ENCODE data around the gene FBXO41.
A peak's percentile ranks its signal among the peaks of the same experiment; 100 is the strongest.

The FBXO41 gene

DNA sequence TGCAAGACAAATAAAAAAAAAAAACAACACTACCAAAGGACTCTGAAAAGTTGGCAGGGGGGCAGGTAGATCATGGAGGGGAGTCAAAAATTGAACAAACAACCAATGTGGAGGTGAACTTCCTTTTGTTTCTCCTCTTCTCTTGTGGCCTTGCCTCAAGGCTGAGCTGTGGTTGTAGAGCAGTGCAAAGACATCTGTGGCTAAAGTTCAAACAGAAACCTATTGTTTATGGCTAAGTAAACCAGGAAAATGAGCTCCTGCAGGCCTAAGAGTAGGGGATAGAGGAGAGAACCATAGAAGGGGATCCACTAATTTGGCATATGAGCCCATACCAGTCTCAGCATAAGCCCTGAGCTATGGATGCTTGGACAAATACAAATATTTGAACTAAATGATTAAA is 49.3 kb upstream of the FBXO41 start:
- no peaks in the 10 kb centered on the region for H3K4me1 ChIP-seq (ENCODE audit: control insufficient read depth, insufficient read depth, low read length)
- ChIA-PET CTCF (interaction anchor here (0.6 to 0.7 kb wide), 2 partner anchors 314 to 1358 kb away, joined by 3 to 4 read pairs; no protein-coding TSS in a partner anchor), POLR2A (no interaction called here)
- TF ChIP-seq ZNF76 (tag by site-specific recombination; IDR thresholded peaks at IDR 0.05; ENCODE audit: borderline replicate concordance, low read depth): no peak
- TF ChIP-seq MZF1 (tag by site-specific recombination; IDR thresholded peaks at IDR 0.05; ENCODE audit: borderline replicate concordance): no peak
- TF ChIP-seq ZNF175 (tag by site-specific recombination; IDR thresholded peaks at IDR 0.05): no peak
- TF ChIP-seq ZNF707 (tag by site-specific recombination; IDR thresholded peaks at IDR 0.05): no peak
- TF ChIP-seq, protein P1, sequence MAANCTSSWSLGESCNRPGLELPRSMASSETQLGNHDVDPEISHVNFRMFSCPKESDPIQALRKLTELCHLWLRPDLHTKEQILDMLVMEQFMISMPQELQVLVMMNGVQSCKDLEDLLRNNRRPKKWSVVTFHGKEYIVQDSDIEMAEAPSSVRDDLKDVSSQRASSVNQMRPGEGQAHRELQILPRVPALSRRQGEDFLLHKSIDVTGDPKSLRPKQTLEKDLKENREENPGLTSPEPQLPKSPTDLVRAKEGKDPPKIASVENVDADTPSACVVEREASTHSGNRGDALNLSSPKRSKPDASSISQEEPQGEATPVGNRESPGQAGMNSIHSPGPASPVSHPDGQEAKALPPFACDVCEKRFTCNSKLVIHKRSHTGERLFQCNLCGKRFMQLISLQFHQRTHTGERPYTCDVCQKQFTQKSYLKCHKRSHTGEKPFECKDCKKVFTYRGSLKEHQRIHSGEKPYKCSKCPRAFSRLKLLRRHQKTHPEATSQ (tag by site-specific recombination; IDR thresholded peaks at IDR 0.05): no peak
- TF ChIP-seq SCRT2 (tag by site-specific recombination; IDR thresholded peaks at IDR 0.05): no peak
- no peak for TF ChIP-seq ZSCAN4 (tag by site-specific recombination; IDR thresholded peaks at IDR 0.05)
- TF ChIP-seq WT1 (tag by site-specific recombination; IDR thresholded peaks at IDR 0.05): no peak
- TF ChIP-seq ZNF423 (tag by site-specific recombination; IDR thresholded peaks at IDR 0.05): no peak
- H3K36me3 ChIP-seq (ENCODE audit: control insufficient read depth in 2 of 2, insufficient read depth in 1 of 2, low read length in 2 of 2): no peaks in the 10 kb centered on the region
- H3K9me3 ChIP-seq (ENCODE audit: control insufficient read depth, insufficient read depth, low read depth, low read length): no peaks in the 10 kb centered on the region
- no peak overlapping the region for H3K27ac ChIP-seq (ENCODE audit: extremely low read depth, low read depth, low read length)
- no peak overlapping the region for H3K4me3 ChIP-seq (ENCODE audit: low read depth, low read length)

GRCh38 chr2:73324126-73324725 is 39.9 kb upstream of the FBXO41 start:
- CTCF ChIA-PET: interaction anchor here (0.7 to 1.0 kb wide), 2 partner anchors 33 to 40 kb away, joined by 3 read pairs; no protein-coding TSS in a partner anchor
- no peaks in the 10 kb centered on the region for H3K36me3 ChIP-seq (ENCODE audit: control insufficient read depth in 2 of 2, insufficient read depth in 1 of 2, low read length in 2 of 2)
- H3K4me3 ChIP-seq (ENCODE audit: low read depth, low read length): no peak overlapping the region
- no peaks in the 10 kb centered on the region for H3K4me1 ChIP-seq (ENCODE audit: control insufficient read depth, insufficient read depth, low read length)
- POLR2A ChIA-PET: no interaction called here
- H3K27ac ChIP-seq (ENCODE audit: extremely low read depth, low read depth, low read length): no peak overlapping the region
- no peaks in the 10 kb centered on the region for H3K9me3 ChIP-seq (ENCODE audit: control insufficient read depth, insufficient read depth, low read depth, low read length)
- TF ChIP-seq, protein P2, sequence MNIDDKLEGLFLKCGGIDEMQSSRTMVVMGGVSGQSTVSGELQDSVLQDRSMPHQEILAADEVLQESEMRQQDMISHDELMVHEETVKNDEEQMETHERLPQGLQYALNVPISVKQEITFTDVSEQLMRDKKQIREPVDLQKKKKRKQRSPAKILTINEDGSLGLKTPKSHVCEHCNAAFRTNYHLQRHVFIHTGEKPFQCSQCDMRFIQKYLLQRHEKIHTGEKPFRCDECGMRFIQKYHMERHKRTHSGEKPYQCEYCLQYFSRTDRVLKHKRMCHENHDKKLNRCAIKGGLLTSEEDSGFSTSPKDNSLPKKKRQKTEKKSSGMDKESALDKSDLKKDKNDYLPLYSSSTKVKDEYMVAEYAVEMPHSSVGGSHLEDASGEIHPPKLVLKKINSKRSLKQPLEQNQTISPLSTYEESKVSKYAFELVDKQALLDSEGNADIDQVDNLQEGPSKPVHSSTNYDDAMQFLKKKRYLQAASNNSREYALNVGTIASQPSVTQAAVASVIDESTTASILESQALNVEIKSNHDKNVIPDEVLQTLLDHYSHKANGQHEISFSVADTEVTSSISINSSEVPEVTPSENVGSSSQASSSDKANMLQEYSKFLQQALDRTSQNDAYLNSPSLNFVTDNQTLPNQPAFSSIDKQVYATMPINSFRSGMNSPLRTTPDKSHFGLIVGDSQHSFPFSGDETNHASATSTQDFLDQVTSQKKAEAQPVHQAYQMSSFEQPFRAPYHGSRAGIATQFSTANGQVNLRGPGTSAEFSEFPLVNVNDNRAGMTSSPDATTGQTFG (tag by site-specific recombination; IDR thresholded peaks at IDR 0.05; ENCODE audit: borderline replicate concordance): no peak
- TF ChIP-seq HOXC10 (CRISPR knock-in tag; IDR thresholded peaks at IDR 0.05): no peak
- no peak for TF ChIP-seq ZNF670 (tag by site-specific recombination; IDR thresholded peaks at IDR 0.05; ENCODE audit: low read depth)

GRCh38 chr2:73323551-73323950 is 39.3 kb upstream of the FBXO41 start:
- no peaks in the 10 kb centered on the region for H3K4me1 ChIP-seq (ENCODE audit: control insufficient read depth, insufficient read depth, low read length)
- H3K36me3 ChIP-seq (ENCODE audit: control insufficient read depth in 2 of 2, insufficient read depth in 1 of 2, low read length in 2 of 2): no peaks in the 10 kb centered on the region
- no peak overlapping the region for H3K27ac ChIP-seq (ENCODE audit: extremely low read depth, low read depth, low read length)
- 0 out of 2 replicates have a peak, but pooled peaks have one; percentile 15 for TF ChIP-seq ZSCAN16 (tag by site-specific recombination; IDR thresholded peaks at IDR 0.05)
- TF ChIP-seq ZNF843 (tag by site-specific recombination; IDR thresholded peaks at IDR 0.05): no peak
- TF ChIP-seq GLIS2 (tag by site-specific recombination; IDR thresholded peaks at IDR 0.05): no peak
- no peak overlapping the region for H3K4me3 ChIP-seq (ENCODE audit: low read depth, low read length)
- POLR2A ChIA-PET: no interaction called here
- H3K9me3 ChIP-seq (ENCODE audit: control insufficient read depth, insufficient read depth, low read depth, low read length): no peaks in the 10 kb centered on the region
- CTCF ChIA-PET: no interaction called here

Measured in HEK293 (cell line).